A673 (cell line): ENCODE results near the gene ZFTA.

Source experiments
- EZH2 ChIP-seq: fragments of 200-600 bp; sonication (generic); IDR thresholded peaks from 2 replicates; pipeline ENCODE4 v1.6.1; 2017; ENCODE audit warnings: borderline replicate concordance, low read depth, mild to moderate bottlenecking, mixed read lengths, antibody characterized with exemption, low read length; ENCODE audit not compliant: poor library complexity, severe bottlenecking
- TF ChIP-seq, protein P1 (sequence below): fragments of 300-800, 200-600 bp; sonication (generic); conservative IDR thresholded peaks from 2 replicates; pipeline ENCODE4 v1.5.1; 2017; ENCODE audit warnings: low read depth, mild to moderate bottlenecking, antibody characterized with exemption, low read length, moderate library complexity, mixed read lengths

- TF ChIP-seq, protein P1, sequence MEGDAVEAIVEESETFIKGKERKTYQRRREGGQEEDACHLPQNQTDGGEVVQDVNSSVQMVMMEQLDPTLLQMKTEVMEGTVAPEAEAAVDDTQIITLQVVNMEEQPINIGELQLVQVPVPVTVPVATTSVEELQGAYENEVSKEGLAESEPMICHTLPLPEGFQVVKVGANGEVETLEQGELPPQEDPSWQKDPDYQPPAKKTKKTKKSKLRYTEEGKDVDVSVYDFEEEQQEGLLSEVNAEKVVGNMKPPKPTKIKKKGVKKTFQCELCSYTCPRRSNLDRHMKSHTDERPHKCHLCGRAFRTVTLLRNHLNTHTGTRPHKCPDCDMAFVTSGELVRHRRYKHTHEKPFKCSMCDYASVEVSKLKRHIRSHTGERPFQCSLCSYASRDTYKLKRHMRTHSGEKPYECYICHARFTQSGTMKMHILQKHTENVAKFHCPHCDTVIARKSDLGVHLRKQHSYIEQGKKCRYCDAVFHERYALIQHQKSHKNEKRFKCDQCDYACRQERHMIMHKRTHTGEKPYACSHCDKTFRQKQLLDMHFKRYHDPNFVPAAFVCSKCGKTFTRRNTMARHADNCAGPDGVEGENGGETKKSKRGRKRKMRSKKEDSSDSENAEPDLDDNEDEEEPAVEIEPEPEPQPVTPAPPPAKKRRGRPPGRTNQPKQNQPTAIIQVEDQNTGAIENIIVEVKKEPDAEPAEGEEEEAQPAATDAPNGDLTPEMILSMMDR: no peak
- no peak for TF ChIP-seq EZH2
Observed at GRCh38 chr11:63804259-63804658, 35.7 kb upstream of the ZFTA start.
